ELF-1 (cell line): ENCODE measurements around the gene OVCA2.

Experiments used
- DNase-seq: peaks from one replicate; pipeline ENCODE4 v3.0.0-alpha.2; 2016; ENCODE audit warnings: low read depth, low spot score

Gene OVCA2

DNA sequence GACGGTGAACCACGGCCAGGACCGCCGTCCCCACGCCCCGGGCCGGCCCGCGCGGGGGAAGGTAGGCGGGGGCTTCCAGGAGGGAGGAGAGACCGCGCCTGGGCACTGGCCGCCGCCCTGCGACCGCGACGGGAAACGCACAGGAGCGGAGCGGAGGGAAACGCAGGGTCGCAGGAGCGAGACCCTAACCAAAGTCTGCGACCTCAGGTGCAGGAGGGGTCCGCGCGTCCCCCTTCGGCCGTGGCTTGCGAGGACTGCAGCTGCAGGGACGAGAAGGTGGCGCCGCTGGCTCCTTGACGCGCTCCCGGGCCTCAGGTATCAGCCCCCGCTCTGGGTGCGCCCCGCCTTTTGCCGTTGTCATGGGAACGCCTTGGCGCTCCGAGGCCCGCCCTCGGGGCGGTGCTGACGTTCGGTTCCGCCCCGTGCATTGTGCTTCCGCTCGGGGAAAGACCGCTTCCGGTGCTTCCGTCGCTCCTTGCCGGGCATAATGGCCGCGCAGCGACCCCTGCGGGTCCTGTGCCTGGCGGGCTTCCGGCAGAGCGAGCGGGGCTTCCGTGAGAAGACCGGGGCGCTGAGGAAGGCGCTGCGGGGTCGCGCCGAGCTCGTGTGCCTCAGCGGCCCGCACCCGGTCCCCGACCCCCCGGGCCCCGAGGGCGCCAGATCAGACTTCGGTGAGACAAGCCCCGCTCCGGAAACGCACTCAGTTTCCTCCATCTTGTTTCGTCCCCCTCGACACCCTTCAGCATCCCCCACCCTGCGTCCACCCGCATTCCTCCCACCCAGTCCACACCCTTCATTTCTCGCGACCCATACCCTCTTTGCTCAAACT is at the start of gene OVCA2:
OVCA2 (plus strand) TSS at position 462 of the 829 bp plus-strand sequence; CDS start at position 488, 26 bp downstream.
- DNase-seq = peak; percentile 97

DNA sequence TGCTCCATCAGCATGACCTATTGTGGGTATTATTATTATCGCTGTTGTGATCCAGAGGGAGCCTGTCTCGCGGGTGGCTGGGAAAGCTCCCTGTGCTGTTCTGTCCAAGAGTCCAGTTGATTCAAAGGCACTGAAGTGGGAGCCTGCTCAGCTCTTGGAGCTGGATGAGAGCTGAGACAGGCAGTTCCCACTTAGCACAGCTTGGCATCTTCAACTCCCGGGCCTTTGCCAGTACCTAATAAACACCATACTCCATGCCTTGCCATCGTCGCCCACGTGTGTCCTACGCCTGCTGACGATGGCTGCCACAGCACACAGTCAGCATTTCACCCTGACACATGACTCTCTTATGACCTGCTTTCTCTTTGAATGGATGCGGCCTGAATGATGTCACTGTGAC is 49.3 kb upstream of the OVCA2 start:
- no peak for DNase-seq

DNA sequence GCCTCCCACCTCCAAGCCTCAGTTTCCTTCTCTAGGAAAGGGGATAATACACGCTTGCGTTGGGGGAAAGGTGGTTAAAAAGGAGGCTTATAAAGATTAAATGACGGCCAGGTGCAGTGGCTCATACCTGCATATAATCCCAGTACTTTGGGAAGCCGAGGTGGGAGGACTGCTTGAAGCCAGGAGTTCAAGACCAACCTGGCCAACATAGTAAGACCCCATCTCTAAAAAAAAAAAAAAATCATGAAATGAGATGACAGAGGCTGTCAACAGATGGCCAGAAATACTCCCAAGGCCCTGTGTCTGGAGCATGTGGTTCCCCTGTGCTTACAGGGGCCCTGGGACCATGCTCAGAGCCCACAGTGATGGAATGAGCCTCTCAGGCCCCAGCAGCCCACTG is 47.1 kb upstream of the OVCA2 start:
- DNase-seq = no peak

DNA sequence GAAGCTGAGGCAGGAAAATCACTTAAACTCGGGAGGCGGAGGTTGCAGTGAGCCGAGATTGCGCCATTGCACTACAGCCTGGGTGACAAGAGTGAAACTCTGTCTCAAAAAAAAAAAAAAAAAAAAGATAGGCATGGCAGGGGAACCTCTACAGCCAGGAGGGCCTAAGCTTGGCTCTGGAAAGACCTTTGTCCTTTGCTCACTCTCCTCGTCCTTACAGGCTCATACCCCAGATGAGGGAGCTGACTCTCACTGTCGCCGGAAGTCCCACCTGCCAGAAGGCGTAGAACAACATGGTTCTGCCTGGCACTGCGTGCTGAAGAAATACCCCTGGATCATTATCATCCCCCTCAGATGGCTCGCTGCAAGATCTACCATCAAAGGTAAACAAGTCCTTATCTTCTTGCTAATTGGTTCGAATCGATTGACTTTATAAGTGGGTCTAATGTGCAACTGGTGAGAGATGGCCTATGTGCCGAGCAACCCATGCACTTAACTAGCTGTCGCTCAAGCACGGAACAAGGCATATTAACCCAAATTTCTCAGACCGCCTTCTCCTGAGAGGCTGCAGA is 46.4 kb upstream of the OVCA2 start:
- no peak for DNase-seq

- DNase-seq = no peak
Observed at GRCh38 chr17:1995907-1996799, 45.7 kb upstream of the OVCA2 start.

DNA sequence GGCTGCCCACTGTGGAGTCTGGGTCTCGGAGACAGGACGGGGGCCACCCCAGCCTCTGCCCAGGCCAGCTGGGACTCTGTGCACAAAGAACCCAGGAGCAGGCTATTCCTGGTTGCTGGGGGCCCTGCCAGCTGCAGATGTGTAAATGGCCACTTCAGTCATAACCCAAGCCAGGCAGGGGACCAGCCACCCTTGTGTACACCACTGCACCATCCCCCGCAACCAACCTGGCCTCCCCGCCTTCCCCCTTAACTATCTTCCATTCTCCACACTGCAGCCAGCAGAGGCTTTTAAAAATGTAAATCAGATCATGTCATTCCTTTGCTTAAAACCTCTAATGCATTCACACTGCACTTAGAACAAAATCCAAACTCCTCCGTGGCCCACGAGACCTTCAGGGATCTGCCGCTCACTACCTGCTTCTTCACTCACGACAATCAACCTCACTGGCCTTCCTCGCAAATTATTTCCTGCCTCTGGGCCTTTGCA is 45.0 kb upstream of the OVCA2 start:
- no peak for DNase-seq

- peak; percentile 59 for DNase-seq
Observed at GRCh38 chr17:1997289-1997926, 44.4 kb upstream of the OVCA2 start.

DNA sequence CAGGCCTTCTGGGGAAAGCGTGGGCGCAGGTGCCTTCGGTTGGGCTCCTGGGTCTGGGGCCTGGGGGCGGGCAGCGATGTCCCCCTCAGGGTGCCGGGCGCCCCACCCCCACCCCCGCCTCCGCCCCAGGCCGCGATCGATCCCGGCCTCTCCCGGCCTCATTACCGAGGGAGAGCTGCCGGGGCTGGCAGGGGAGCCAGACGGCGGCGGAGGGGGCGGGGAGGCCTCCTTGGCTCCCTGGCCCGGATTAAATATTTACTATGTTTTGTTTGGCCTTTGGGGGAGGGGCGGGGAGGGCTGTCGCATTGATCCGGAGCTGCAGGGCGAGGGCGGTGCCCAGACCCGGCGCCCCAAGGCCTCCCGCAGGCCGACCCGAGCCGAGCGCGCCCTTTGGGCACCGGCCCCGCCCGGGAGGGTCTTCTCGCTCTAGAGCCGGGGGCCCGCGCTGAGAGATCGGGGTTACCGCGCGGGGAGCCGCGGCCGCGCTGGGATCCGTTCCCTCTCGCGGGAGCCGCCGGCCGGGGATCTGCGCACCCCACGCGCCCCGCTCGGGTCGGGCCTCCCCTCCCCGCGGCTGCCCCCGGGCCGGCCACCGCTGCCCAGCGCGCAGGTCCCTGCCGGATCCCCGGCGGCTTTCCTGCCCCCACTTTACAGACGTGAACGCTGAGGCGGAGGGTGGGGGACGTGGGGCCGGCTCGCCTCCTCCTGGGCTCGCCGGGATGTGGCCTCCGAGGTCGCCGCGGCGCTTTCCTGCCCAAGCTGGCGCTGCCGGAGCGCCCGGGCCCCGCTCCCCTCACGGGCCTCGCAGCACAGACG is 43.7 kb upstream of the OVCA2 start:
- peak; percentile 49 for DNase-seq

DNA sequence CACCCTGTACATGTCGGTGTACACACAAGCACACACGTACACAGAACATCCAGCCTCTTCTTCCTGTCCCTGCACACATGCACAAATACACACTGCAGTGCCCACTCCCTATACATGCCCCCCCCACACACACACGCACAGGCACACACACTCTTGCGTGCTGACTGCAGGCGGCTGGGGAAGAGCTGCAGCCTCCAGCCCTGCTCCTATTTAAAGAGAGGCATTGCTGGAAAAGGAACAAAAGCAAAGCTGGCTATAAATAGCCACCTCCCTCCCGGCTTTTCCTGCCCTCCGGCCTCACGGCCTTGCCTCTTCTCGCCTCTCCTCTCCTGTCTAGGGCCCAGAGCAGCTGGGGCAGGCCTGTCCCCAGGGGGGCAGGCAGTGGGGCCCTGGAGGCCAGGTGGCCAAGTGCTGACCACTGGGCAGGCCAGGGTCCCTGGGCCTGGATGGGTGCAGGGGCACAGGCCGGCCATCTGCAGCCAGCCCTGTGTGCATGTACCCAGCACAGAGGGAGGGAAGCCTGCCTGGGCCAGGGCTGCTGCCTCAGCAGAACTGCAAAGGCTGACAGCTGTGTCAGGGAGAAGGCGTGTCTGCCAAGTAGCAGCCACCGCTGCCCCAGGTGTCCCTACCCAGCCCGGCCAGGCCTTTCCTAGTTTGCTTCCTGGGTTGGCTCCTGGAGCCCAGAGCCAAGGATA is 42.1 kb upstream of the OVCA2 start:
- peak; percentile 94 for DNase-seq

DNA sequence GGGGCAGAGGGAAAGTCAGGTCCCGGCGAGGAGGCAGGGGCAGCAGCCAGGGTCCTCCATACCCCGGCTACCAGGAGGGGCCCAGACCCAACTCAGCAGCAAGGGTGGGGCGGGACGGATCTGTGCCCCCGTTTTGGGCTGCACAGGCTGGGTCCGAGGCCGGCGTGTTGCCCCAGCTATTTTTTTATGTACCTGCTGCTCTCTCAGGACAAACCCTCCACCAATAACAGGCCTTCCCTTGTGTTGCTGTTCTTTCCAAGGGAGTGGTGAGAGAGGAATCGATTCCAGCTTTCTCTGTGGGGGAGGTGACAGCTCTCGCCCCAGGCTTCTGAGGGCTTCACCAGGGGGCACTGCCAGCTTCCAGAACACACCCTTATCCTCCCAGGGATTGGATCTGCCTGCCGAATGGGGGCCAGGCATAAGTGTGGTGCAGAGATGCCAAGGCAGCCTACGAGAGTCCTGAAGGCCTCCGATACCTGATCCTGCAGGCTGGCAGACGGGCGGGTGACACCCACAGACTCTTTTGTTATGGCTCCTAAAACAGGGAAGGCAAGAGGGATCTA is 39.0 kb upstream of the OVCA2 start:
- peak; percentile 40 for DNase-seq

GRCh38 chr17:2003525-2003924 is 38.3 kb upstream of the OVCA2 start:
- DNase-seq = no peak

- no peak for DNase-seq
Observed at GRCh38 chr17:2004435-2004952, 37.3 kb upstream of the OVCA2 start.

GRCh38 chr17:2008332-2009126 is 33.3 kb upstream of the OVCA2 start:
- DNase-seq = peak; percentile 33

DNA sequence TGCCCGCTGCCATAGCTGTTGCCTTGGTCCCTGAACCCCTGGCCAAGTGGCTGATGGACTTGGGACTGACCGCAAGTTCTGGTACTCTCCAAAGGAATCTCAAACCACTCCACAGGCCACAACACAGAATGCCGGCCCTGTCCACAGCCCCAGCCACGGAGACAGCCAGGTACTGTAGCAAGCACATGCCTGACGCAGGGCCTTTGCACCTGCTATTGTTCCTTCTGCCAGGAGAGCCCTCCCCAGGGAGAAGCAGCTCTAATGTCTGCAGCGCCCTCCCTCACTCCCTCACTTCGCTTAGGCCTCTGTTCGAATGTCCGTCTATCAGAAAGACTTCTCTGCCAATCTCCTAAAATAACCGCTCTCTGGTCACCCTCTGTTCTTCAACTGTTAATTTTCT is 32.1 kb upstream of the OVCA2 start:
- no peak for DNase-seq

DNA sequence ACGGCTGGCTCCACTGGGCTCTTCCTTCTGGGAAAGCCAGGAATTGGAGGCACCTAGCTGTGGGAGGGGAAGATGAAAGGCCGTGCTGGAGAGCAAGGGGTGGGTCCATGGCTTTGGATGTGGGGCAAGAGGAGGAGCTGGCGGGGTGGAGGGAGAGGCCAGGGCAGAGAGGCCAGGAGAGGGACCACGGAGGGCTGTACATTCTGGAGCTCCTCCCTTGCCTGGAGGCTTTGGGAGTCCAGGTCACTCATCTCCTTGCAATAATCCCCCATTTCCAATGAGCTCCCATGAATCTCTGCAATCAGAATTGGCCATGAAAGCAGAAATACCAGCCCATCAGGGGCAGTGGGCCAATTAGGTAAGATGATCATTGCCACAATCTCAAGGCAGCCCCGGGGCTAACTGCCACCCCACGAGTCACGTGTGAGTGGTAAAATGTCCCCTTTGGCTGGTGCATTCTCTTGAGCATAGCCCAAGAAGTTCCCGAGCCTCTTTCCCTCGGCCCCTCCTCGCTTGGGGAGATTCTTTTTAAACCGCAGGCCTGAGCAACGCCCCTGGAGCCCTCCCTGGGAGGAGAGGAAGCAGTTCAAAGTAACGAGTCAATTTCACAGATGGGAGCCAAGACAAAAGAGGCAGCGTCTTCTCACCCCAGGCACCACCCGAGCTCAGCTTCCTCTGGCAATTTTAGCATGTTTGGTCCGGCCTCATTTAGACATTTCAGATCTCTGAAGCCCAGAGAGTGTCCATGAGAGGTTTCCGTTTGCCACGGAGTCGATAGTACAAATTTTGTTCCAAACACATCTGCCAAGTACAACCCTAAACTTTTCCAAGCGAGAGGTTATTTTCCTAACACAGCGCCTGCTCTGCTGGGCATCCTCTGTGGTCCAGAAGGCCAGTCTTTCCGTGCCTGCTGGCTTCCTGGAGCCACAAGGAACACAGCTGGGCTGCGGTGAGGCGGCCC is 30.1 kb upstream of the OVCA2 start:
- DNase-seq = peak; percentile 85

- DNase-seq = no peak
Observed at GRCh38 chr17:2012499-2012898, 29.3 kb upstream of the OVCA2 start.

GRCh38 chr17:2013220-2013993 is 28.4 kb upstream of the OVCA2 start:
- peak; percentile 76 for DNase-seq
